GM06990 (cell line): ENCODE results near the gene MGMT.

Experiments
- DNase-seq: peaks from one replicate; pipeline ENCODE4 v3.0.0-alpha.2; 2011; ENCODE audit not compliant: insufficient read length; ENCODE audit errors: extremely low read depth
- H3K27me3 ChIP-seq: replicated peaks from 2 replicates; pipeline ENCODE4 v1.6.0; 2011; ENCODE audit warnings: low read length; ENCODE audit not compliant: control insufficient read depth, insufficient read depth
- H3K36me3 ChIP-seq: 2 replicates; pipeline ENCODE4 v1.5.1; 2011; ENCODE audit warnings: low read length; ENCODE audit not compliant: control insufficient read depth, insufficient read depth
- H3K4me3 ChIP-seq: replicated peaks from 2 replicates; pipeline ENCODE4 v1.5.1; 2011; ENCODE audit warnings: low read depth, mild to moderate bottlenecking, control low read depth, low read length
- TF ChIP-seq, protein P1 (sequence below): IDR thresholded peaks from 2 replicates; pipeline ENCODE4 v1.5.1; 2011; ENCODE audit warnings: low read length, control low read depth, mild to moderate bottlenecking, inconsistent platforms; ENCODE audit not compliant: insufficient read depth, poor library complexity, severe bottlenecking

MGMT gene

DNA sequence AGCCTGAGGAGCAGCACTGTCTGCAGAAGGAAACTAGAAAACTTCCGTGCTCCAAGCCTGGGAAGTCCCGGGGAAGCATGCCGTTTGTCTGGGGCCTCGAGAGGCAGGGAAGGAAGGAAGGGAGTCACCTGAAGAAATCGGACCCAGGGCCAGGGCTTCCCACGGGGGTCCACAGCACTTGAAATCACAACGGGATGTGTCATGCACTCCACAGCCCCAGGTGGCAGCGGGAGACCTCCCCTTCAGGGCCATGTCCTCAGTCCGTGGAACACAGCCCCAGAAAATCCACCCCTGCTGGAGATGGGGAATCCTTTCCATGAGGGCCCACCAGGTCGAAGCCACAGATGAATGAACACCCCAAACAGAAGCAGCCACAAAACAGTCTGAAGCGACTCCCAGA lies 239.5 kb downstream of the MGMT start:
- H3K36me3 ChIP-seq = no peaks in the 10 kb centered on the region
- TF ChIP-seq, protein P1, sequence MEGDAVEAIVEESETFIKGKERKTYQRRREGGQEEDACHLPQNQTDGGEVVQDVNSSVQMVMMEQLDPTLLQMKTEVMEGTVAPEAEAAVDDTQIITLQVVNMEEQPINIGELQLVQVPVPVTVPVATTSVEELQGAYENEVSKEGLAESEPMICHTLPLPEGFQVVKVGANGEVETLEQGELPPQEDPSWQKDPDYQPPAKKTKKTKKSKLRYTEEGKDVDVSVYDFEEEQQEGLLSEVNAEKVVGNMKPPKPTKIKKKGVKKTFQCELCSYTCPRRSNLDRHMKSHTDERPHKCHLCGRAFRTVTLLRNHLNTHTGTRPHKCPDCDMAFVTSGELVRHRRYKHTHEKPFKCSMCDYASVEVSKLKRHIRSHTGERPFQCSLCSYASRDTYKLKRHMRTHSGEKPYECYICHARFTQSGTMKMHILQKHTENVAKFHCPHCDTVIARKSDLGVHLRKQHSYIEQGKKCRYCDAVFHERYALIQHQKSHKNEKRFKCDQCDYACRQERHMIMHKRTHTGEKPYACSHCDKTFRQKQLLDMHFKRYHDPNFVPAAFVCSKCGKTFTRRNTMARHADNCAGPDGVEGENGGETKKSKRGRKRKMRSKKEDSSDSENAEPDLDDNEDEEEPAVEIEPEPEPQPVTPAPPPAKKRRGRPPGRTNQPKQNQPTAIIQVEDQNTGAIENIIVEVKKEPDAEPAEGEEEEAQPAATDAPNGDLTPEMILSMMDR = no peak
- no peak overlapping the region for H3K4me3 ChIP-seq
- H3K27me3 ChIP-seq = no peaks in the 10 kb centered on the region
- no peak for DNase-seq

DNA sequence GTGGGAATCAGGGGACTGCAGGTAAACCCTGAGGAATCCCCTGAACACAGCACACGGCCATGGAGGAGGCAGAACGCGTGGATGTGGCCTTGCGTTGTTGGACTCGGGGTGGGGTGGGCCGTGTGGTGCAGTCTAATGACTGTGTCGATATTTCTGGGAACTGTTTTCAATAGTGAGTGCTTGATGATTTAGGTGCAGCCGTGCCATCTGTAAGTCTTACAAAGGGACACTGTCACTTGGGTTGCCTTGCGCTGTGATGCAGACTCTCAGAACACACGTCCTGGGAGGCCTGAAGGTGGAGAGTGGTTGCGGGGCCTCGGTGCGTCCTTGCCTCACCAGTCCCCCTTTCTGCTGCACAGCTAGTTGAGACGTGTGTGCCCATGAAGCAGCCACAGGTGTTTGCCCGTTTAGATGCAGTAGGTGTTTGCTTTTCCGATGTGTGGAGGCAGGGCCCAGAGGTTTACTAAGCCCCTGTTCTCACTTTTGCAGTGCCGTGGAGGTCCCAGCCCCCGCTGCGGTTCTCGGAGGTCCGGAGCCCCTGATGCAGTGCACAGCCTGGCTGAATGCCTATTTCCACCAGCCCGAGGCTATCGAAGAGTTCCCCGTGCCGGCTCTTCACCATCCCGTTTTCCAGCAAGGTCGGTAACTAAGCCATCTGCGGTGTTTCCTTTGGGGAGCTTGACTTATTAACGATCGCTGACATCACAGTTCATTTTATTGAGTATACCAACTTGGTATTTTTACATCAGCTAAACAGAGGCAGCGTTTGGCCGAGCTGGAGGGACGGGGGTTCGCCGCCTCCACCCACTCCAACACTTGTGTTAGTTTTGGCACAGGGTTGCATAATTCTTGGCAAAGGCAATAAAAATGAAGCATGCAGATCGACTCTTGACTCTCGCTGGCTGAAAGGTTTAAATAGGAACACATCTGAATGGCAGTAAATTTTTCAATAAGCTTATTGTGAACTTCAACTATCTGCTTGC lies 240.7 kb downstream of the MGMT start:
- H3K4me3 ChIP-seq = no peak overlapping the region
- DNase-seq = no peak
- no peaks in the 10 kb centered on the region for H3K27me3 ChIP-seq
- TF ChIP-seq, protein P1 = no peak
- no peaks in the 10 kb centered on the region for H3K36me3 ChIP-seq

DNA sequence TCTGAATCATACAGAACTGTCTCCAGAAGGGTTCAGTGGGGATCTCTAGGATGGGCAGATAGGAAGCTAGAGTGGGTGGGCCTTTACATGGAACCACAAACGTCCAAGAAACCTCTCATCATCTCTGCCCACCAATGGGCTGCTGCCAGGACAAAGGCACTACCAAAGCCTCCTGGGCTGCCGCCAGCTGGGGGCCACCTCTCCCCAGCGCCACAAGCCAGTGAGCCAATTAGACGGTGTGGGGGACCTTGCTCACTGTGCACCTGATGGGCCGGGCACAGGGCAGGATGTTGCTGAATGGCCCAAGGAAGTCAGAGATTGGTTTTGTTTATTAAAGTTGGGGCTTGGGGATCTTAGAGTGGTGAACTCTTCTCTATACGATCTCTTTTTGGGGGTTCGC lies 242.1 kb downstream of the MGMT start:
- H3K4me3 ChIP-seq = no peak overlapping the region
- no peaks in the 10 kb centered on the region for H3K36me3 ChIP-seq
- TF ChIP-seq, protein P1 = no peak
- no peak for DNase-seq
- H3K27me3 ChIP-seq = no peaks in the 10 kb centered on the region

DNA sequence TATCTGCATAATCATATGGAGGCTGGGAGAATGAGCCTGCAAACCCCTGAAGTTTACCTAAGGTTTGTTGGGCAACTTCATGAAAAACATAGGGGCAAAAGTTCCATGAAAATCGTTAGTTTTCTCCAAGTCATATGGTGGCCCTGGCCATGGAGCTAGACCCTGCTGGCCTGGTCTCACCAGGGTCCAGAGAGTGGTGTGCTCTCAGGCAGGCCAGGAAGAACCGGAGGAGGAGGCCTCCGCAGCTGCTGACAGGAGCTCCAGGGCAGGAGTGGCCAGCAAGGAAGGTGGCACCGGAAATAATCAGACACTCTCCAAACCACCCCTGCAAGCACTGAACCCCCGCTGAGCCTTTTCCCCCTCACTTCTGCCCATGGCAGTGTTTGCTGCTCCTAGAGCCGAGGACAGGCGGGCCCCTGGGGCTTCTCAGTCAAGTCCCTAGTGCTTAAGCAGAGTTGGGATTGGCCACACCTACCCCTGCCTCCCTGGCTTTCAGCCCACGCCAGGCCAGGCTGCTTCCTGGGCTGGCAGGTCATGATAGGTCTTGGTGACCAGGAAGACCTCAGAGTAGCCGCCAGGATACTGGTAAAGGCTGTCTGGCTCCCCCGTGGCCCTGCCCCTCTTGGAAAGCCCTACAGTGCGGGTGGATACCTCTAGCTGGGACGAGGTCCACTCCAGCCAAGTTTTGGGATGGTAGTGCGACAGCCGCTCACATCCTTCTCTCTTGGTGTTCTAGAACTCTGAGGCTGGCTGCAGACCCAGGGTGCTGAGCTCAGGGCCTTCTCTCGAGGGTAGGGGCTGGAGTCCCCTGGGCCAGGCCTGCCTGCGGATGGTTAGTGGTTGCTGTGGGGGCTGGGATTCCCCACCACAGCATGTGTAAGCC lies 242.8 kb downstream of the MGMT start:
- H3K27me3 ChIP-seq = no peaks in the 10 kb centered on the region
- DNase-seq = no peak
- no peak overlapping the region for H3K4me3 ChIP-seq
- H3K36me3 ChIP-seq = no peaks in the 10 kb centered on the region
- TF ChIP-seq, protein P1 = no peak

DNA sequence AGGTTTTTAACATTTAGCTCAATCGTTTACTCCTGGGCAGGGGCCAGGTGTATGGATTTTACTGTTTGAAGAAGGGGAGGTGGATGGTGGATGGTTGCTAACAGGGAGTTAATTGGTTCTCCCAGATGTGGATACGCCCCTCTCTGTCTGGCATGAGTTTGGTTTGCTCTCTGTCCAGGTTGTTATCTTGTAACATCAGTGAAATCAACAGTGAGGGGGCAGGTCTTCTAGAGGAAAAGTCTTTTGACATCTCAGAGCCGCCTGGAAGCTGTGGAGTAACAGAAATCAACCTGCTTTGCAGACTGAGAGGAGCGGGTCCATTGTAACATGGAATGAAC lies 243.4 kb downstream of the MGMT start:
- Histone ChIP-seq H3K4me3 (no peak overlapping the region), H3K36me3 (no peaks in the 10 kb centered on the region), H3K27me3 (no peaks in the 10 kb centered on the region)
- TF ChIP-seq, protein P1 = no peak
- no peak for DNase-seq
